Measurements from ENCODE around the gene HEPACAM2.

GRCh38 chr7:93171606-93172226 lies 54.6 kb downstream of the HEPACAM2 start:
- TF ChIP-seq POLR2AphosphoS5 (IDR thresholded peaks at IDR 0.05; ENCODE audit: borderline replicate concordance, low read depth, low read length) (no peak), EZH2 (IDR thresholded peaks at IDR 0.05) (no peak)
